ENCODE measurements around the gene NOL12. TPM values are rescaled to one million over a fixed set of nuclear protein-coding genes. Genes with fewer than 3 reads are reported as not detected.

Gene NOL12
- total RNA-seq, 1 donor from 2014 or later, result 9.9 TPM

- ATAC-seq, result peak; percentile 66
- DNase-seq (ENCODE audit: low spot score), result peak; percentile 91
Measured at GRCh38 chr22:37741312-37741795, 55.2 kb downstream of the NOL12 start.

- ATAC-seq, result no peak
- DNase-seq (ENCODE audit: low spot score), result no peak
Measured at GRCh38 chr22:37742376-37743171, 56.4 kb downstream of the NOL12 start.

Other genes with a start within 250 kb of the NOL12 start
- gene MFNG, start 200.0 kb upstream of the NOL12 start, total RNA-seq, result 8.0 TPM
- gene CARD10, start 166.9 kb upstream of the NOL12 start, total RNA-seq, result 22.4 TPM
- gene CDC42EP1, start 125.9 kb upstream of the NOL12 start, total RNA-seq, result 38.9 TPM
- gene LGALS2, start 106.3 kb upstream of the NOL12 start, total RNA-seq, result 0.65 TPM
- 27.3 TPM for gene GGA1, start 77.5 kb upstream of the NOL12 start, total RNA-seq
- 3.0 TPM for gene SH3BP1, start 46.7 kb upstream of the NOL12 start, total RNA-seq
- 40.9 TPM for gene PDXP, start 27.6 kb upstream of the NOL12 start, total RNA-seq
- 115 TPM for gene LGALS1, start 10.7 kb upstream of the NOL12 start, total RNA-seq
- 15.7 TPM for gene TRIOBP, start 10.7 kb downstream of the NOL12 start, total RNA-seq
- 49.6 TPM for gene GCAT, start 121.6 kb downstream of the NOL12 start, total RNA-seq
- 0.65 TPM for gene GALR3, start 137.0 kb downstream of the NOL12 start, total RNA-seq
- 9.7 TPM for gene ANKRD54, start 158.0 kb downstream of the NOL12 start, total RNA-seq
- gene EIF3L, start 163.1 kb downstream of the NOL12 start, total RNA-seq, result 136 TPM
- gene MICALL1, start 220.0 kb downstream of the NOL12 start, total RNA-seq, result 9.5 TPM

Data from left lobe of liver (tissue), 2 donors.